ENCODE data around the gene SYAP1. TPM values are rescaled to one million over a fixed set of nuclear protein-coding genes. Genes with fewer than 3 reads are reported as not detected.

The SYAP1 gene
- total and polyA plus RNA-seq, 9 of the 15 experiments (the other 6 are each of a cell fraction or from before 2014, with no cell fraction given), result 5.7 to 35.3 (median 27.6) TPM

- TF ChIP-seq BRD9 (IDR thresholded peaks at IDR 0.05; ENCODE audit: low read depth, partially characterized antibody) (no peak), ILK (tag; IDR thresholded peaks at IDR 0.05; ENCODE audit: borderline replicate concordance, low read depth) (no peak), IRF9 (tag; IDR thresholded peaks at IDR 0.05) (no peak), NRF1 (conservative IDR thresholded peaks at IDR 0.05 in 1 of 2, IDR thresholded peaks at IDR 0.05 in 1 of 2) (no peak), ZC3H8 (IDR thresholded peaks at IDR 0.05) (no peak), CREM (IDR thresholded peaks at IDR 0.05; ENCODE audit: low read depth) (no peak)
Measured at GRCh38 chrX:16708016-16708415, 11.4 kb upstream of the SYAP1 start (continued).

- in situ Hi-C loops (cut with MboI), result no loop called here
- ATAC-seq (peak; percentile 11), DNase-seq (ENCODE audit: extremely low read depth in 1 of 4, low spot score in 3 of 4) (peak; percentile 15 to 46 (median 24)), FAIRE-seq (peak; percentile 82)
- peak overlapping the region; percentile 99 for H2AFZ ChIP-seq (ENCODE audit: low read depth, low read length)
- no peaks in the 10 kb centered on the region for H4K20me1 ChIP-seq (replicated peaks; ENCODE audit: control insufficient read depth, insufficient read depth, low read length)
- H3K4me2 ChIP-seq (ENCODE audit: insufficient read depth, low read length), result peak overlapping the region; percentile 87
- WGBS (ENCODE audit: insufficient coverage, low coverage, missing lambda C conversion rate), result 9% methylated on average over 9 of the region's 9 CpGs
- no peaks in the 10 kb centered on the region for H3K9me1 ChIP-seq (ENCODE audit: control insufficient read depth, insufficient read depth, low read length)
- intact Hi-C loops (cut with micrococcal nuclease), result no loop called here
- peaks cover 7% of the 10 kb centered on the region; the same call in 2 of the 3 replicates for H3K36me3 ChIP-seq (ENCODE audit: control insufficient read depth, insufficient read depth, low read length)
- POLR2A ChIA-PET, result interaction anchor here (0.6 to 0.9 kb wide), 3 partner anchors 8 to 100 kb away, joined by 3 read pairs; partner anchors contain the start of gene SYAP1
- H3K27ac ChIP-seq (ENCODE audit: extremely low read depth, low read depth, low read length), result peak overlapping the region; percentile 83; the same call in 2 of the 3 replicates
- H3K4me3 ChIP-seq, result peak overlapping the region; percentile 69
- CTCF ChIA-PET (ENCODE audit: low intra/inter-chr PET ratio), result no interaction called here
- H3K27me3 ChIP-seq (ENCODE audit: control insufficient read depth in 2 of 2, insufficient read depth in 2 of 2, low read length in 2 of 2), result no peaks in the 10 kb centered on the region
- BruUV-seq (replicated peaks), result no TSS peak
- H3K9me3 ChIP-seq (replicated peaks; ENCODE audit: control insufficient read depth, insufficient read depth, low read depth, low read length), result no peaks in the 10 kb centered on the region
- H3K4me1 ChIP-seq (replicated peaks in 1 of 2; ENCODE audit: control insufficient read depth in 2 of 2, insufficient read depth in 2 of 2, low read length in 2 of 2), result peaks cover 0 to 17% of the 10 kb centered on the region in 2 experiments; a peak in 4 of 5 replicates
- H3K79me2 ChIP-seq (ENCODE audit: control insufficient read depth, insufficient read depth, low read length), result peaks cover 28% of the 10 kb centered on the region
- peak overlapping the region; percentile 82 to 97 for H3K9ac ChIP-seq (ENCODE audit: insufficient read depth in 1 of 2, low read depth in 2 of 2, low read length in 2 of 2)
- TF ChIP-seq USF2 (CRISPR knock-in tag; IDR thresholded peaks at IDR 0.05) (0 out of 2 replicates have a peak, but pooled peaks have one; percentile 10), ATF6 (CRISPR knock-in tag; IDR thresholded peaks at IDR 0.05) (no peak), AFF4 (CRISPR knock-in tag; IDR thresholded peaks at IDR 0.05) (0 out of 2 replicates have a peak, but pooled peaks have one; percentile 22), ELF4 (CRISPR knock-in tag; IDR thresholded peaks at IDR 0.05) (no peak), POLR2H (tag; IDR thresholded peaks at IDR 0.05; ENCODE audit: low read depth) (no peak)
Measured at GRCh38 chrX:16711219-16711811, 8.1 kb upstream of the SYAP1 start.

All from K562 (cell line).